Brain microvascular endothelial cell (primary cell): ENCODE measurements around the gene C16orf92.

Experiments
- DNase-seq: peaks from one replicate; pipeline ENCODE4 v3.0.0-alpha.2; 2020
- H3K27ac ChIP-seq: fragments of 250-450 bp; sonication (Bioruptor Pico); 2 replicates; pipeline ENCODE4 v1.5.1; 2020; ENCODE audit warnings: mild to moderate bottlenecking, moderate library complexity
- H3K27me3 ChIP-seq: fragments of 250-450 bp; sonication (Bioruptor Pico); replicated peaks from 2 replicates; pipeline ENCODE4 v1.5.1; 2020; ENCODE audit warnings: mild to moderate bottlenecking
- H3K36me3 ChIP-seq: fragments of 250-450 bp; sonication (Bioruptor Pico); replicated peaks from 2 replicates; pipeline ENCODE4 v1.5.1; 2020; ENCODE audit warnings: mild to moderate bottlenecking
- H3K4me3 ChIP-seq: 2 replicates; pipeline ENCODE4 v1.5.1; 2011; ENCODE audit warnings: low read depth, mild to moderate bottlenecking, control low read depth, low read length, moderate library complexity
- in situ Hi-C: cut with HindIII; loops from 2 replicates; pipeline ENCODE4 v1.10.0; 2017; ENCODE audit warnings: low sequenced_read_pairs, low pct_ligation_motif_present
- TF ChIP-seq, protein P1 (sequence below): IDR thresholded peaks from 2 replicates; pipeline ENCODE4 v1.5.1; 2011; ENCODE audit warnings: low read depth, mild to moderate bottlenecking, moderate library complexity, low read length, control low read depth, inconsistent platforms; ENCODE audit errors: missing control alignments

C16orf92 gene, protein sequence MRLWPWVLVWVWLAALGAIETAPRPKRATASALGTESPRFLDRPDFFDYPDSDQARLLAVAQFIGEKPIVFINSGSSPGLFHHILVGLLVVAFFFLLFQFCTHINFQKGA

DNA sequence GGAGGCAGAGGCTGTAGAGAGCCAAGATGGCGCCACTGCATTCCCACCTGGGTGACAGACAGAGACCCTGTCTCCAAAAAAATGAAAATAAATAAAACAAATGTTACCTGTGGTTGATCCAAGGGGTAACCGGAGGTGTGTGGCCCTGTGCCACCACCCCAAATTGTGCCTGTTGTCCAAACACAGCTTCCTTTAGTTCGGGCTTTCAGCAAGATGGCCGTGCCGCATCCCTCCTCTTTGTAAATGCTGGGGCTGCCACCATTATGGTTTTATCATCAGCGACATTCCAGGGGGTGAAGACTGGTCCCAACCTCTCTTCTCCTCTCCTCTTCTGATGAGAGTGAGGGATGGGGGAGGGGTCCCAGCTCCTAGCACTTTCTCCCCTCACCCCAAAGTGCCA lies at the start of gene C16orf92:
Gene C16orf92, plus strand, starts transcription at position 312 of the 400 bp plus-strand sequence. CDS start 143 bp downstream, outside the sequence.
- no peak for DNase-seq
- H3K27ac ChIP-seq: no peak within 1 kb of the TSS
- peaks cover 12% of the 10 kb centered on the region for H3K27me3 ChIP-seq
- TF ChIP-seq, protein P1, sequence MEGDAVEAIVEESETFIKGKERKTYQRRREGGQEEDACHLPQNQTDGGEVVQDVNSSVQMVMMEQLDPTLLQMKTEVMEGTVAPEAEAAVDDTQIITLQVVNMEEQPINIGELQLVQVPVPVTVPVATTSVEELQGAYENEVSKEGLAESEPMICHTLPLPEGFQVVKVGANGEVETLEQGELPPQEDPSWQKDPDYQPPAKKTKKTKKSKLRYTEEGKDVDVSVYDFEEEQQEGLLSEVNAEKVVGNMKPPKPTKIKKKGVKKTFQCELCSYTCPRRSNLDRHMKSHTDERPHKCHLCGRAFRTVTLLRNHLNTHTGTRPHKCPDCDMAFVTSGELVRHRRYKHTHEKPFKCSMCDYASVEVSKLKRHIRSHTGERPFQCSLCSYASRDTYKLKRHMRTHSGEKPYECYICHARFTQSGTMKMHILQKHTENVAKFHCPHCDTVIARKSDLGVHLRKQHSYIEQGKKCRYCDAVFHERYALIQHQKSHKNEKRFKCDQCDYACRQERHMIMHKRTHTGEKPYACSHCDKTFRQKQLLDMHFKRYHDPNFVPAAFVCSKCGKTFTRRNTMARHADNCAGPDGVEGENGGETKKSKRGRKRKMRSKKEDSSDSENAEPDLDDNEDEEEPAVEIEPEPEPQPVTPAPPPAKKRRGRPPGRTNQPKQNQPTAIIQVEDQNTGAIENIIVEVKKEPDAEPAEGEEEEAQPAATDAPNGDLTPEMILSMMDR: no peak
- in situ Hi-C loops: no loop called here
- no peak within 1 kb of the TSS for H3K4me3 ChIP-seq
- no peaks in the 10 kb centered on the region for H3K36me3 ChIP-seq

DNA sequence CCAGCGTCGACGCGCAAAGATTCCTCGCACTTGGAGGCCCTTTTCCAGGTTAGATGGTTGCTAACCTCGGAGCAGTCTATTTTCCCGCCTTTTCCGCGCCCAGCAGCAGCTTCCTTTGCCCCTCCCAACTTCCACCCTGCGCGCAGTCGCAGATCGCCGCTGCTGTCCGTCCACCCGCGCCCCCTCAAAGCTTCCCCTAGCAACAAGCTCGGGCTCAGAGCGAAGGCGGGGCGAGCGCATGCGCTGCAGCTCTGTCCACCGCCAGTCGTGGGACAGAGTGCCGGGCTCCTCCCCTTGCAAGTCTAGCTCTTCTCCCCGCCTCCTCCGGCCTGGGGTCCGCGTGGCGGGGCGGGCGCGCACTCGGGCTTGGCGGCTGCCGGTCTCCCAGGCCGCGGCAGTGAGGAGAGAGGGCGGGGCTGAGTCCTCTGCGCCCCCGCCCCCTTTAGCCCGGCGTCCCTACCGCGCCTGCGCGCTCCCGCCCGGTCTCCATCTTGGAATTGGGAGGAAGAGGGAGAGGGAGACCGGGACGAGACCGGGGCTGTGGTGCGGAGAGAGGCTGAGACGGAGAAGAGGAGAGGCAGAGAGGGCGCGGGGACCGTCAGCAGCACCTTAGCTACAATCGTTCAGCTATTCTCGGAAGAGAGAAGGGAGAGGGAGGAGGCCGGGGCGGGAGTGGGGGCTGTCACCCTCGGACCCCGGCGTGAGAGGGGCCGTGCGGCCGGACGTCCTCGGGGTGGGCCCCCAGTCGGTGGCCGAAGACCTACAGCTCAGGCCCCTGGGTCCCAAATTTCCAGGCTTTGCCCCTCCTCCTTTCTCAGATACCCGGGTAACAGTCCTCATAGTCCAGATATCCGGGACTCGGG lies 49.4 kb upstream of the C16orf92 start, which contains the start of gene TAOK2:
Gene TAOK2, plus strand, starts transcription at position 485 of the 863 bp plus-strand sequence. CDS start 3,905 bp downstream, outside the sequence.
- H3K36me3 ChIP-seq: peaks cover 21% of the 10 kb centered on the region
- in situ Hi-C loops: no loop called here
- DNase-seq: peak; percentile 98

DNA sequence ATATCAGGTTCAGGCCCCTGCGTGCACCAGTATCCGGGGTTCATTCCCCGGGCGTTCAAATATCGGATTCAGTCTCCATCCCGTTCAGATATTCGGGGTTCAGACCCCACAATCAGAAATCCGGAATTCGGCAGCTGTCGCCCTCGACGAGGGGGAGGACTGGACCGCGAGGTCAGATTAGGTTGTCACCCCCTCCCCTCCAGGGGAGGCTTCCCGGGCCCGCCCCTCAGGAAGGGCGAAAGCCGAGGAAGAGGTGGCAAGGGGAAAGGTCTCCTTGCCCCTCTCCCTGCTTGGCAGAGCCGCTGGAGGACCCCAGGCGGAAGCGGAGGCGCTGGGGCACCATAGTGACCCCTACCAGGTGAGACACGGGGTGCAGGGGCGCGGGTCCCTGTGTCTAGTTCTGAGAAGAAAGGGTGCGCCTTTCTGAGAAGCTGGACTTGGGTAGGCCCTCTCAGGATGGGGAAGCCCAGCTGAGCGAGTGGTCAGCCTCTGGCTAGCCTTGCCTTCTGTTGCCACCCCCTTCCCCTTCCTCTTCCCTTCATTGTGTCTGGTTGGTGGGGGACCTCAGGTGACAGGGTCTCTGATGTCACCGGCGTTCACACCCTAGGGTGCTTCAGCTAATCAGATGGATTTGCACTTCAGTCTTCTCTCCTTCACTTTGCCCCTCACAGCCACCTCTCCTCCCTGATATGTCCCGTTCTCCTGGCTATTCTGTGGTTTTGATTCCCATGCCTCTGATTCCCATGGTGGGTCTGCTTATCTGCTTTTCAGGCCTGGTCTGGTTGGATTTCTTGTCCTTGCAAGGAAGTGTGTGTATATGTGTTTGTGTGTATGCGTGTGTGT lies 48.5 kb upstream of the C16orf92 start:
- in situ Hi-C loops: no loop called here
- DNase-seq: no peak
- TF ChIP-seq, protein P1: no peak

More for the DNA sequence above, 49.4 kb upstream of the C16orf92 start, which contains the start of gene TAOK2:
- peak within 1 kb of the TSS; percentile 41 for H3K27ac ChIP-seq
- TF ChIP-seq, protein P1: no peak
- peak within 1 kb of the TSS; percentile 92 for H3K4me3 ChIP-seq
- H3K27me3 ChIP-seq: no peaks in the 10 kb centered on the region

DNA sequence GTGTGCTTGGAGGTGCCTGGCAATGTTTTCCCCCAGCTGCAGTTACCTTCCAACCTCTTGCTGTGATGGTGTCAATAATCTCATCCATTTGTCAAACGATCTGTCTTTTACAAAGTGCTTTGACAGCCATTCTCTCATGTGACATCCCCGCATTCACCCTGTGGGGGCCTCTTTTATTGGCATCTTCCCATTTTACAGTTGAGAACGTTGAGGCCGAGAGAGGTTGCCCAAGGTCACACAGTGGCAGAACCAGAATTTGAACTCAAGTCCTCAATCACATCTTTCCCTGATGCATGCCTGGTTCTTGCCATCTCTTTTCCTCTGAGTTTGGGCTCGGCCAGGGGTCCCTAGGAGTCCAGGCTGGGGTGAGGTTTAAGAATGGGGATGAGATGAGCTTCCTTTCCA lies 47.9 kb upstream of the C16orf92 start:
- peaks cover 28% of the 10 kb centered on the region for H3K36me3 ChIP-seq

More for the DNA sequence above, 48.5 kb upstream of the C16orf92 start:
- Histone ChIP-seq H3K36me3 (peaks cover 26% of the 10 kb centered on the region), H3K4me3 (peak overlapping the region; percentile 92), H3K27me3 (no peaks in the 10 kb centered on the region), H3K27ac (peak overlapping the region; percentile 41)

More for the DNA sequence above, 47.9 kb upstream of the C16orf92 start:
- H3K27ac ChIP-seq: no peak overlapping the region
- peak overlapping the region; percentile 92 for H3K4me3 ChIP-seq
- DNase-seq: no peak
- in situ Hi-C loops: no loop called here
- TF ChIP-seq, protein P1: no peak
- H3K27me3 ChIP-seq: no peaks in the 10 kb centered on the region
